ENCODE results near the gene DDX39B. TPM values are rescaled to one million over a fixed set of nuclear protein-coding genes. Genes with fewer than 3 reads are reported as not detected.

Gene DDX39B
- total and polyA plus RNA-seq, 2 of the 8 experiments (the other 6 are each of a cell fraction or from before 2014, with no cell fraction given) = 780 to 1,164 TPM

- no peak overlapping the region for H3K14ac ChIP-seq (ENCODE audit: insufficient read length)
- H2BK12ac ChIP-seq (ENCODE audit: low read depth, low read length) = no peak overlapping the region
- 88 to 100% methylated on average over 1 to 24 of the region's 24 CpGs for WGBS, 2 experiments (ENCODE audit: extremely low coverage in 1 of 2, insufficient coverage in 1 of 2, insufficient read length in 1 of 2, insufficient replicate concordance in 2 of 2, low coverage in 1 of 2, low lambda C conversion rate in 2 of 2, missing lambda C conversion rate in 1 of 2)
- no peak overlapping the region for H2AK5ac ChIP-seq (ENCODE audit: low read depth, low read length)
- H3K79me1 ChIP-seq (ENCODE audit: low read depth, low read length) = no peaks in the 10 kb centered on the region; the same call in 1 of the 2 replicates
- no peak overlapping the region for H2BK15ac ChIP-seq (ENCODE audit: low read length)
- peak overlapping the region in 2 of 4 experiments; percentile 27 to 46; a peak in 3 of 7 replicates for H3K9ac ChIP-seq (replicated peaks in 1 of 4; ENCODE audit: extremely low read depth in 1 of 4, low read depth in 3 of 4, low read length in 3 of 4)
- H3K23me2 ChIP-seq (ENCODE audit: low read depth, low read length) = peaks cover 2% of the 10 kb centered on the region; the same call in 1 of the 2 replicates
- H4K20me1 ChIP-seq (replicated peaks in 1 of 2; ENCODE audit: control insufficient read depth in 1 of 2, insufficient read depth in 2 of 2, low read length in 2 of 2) = no peaks in the 10 kb centered on the region
- H3K4me1 ChIP-seq (replicated peaks in 1 of 4; ENCODE audit: control insufficient read depth in 3 of 4, insufficient read depth in 4 of 4, low read length in 3 of 4) = peaks cover 0 to 8% (median 5%) of the 10 kb centered on the region in 4 experiments; a peak in 5 of 7 replicates
- H3K27ac ChIP-seq (ENCODE audit: low read depth, low read length) = no peak overlapping the region; the same call in 1 of the 2 replicates
- no peak overlapping the region for H3K4ac ChIP-seq (replicated peaks; ENCODE audit: insufficient read length, low read depth, low read length)
- H3K9me3 ChIP-seq (ENCODE audit: insufficient read depth in 2 of 2, low read depth in 1 of 2, low read length in 1 of 2) = no peaks in the 10 kb centered on the region
- peaks cover 0 to 15% of the 10 kb centered on the region in 2 experiments; a peak in 1 of 4 replicates for H3K79me2 ChIP-seq (ENCODE audit: control insufficient read depth in 1 of 2, insufficient read depth in 2 of 2, low read length in 2 of 2)
- peak overlapping the region; percentile 83 for H4K8ac ChIP-seq (ENCODE audit: extremely low read depth, insufficient read depth, low read length)
- H2BK120ac ChIP-seq (replicated peaks; ENCODE audit: low read depth, low read length) = no peak overlapping the region
- peak overlapping the region; percentile 33 to 70 (median 51); a peak in 6 of 8 replicates for H3K4me3 ChIP-seq (ENCODE audit: extremely low read depth in 1 of 4, insufficient read depth in 2 of 4, low read depth in 3 of 4, low read length in 4 of 4)
- H3K4me2 ChIP-seq (ENCODE audit: insufficient read depth in 1 of 2, low read depth in 2 of 2, low read length in 2 of 2) = peak overlapping the region; percentile 32 to 84
- H4K5ac ChIP-seq (ENCODE audit: insufficient read length, low read depth, low read length) = no peak overlapping the region
- no peak overlapping the region for H2BK5ac ChIP-seq (ENCODE audit: low read depth, low read length)
- DNase-seq (ENCODE audit: low read depth in 1 of 2, low spot score in 2 of 2) (no peak), FAIRE-seq (no peak)
- ChIA-PET CTCF (ENCODE audit: partially characterized antibody) (interaction anchor here (0.6 to 24.7 kb wide), 8 partner anchors 17 to 96 kb away, joined by 3 to 613 read pairs (median 6); partner anchors contain the start of genes LST1, LTB, NCR3 and TNF), POLR2A (ENCODE audit: partially characterized antibody) (interaction anchor here (0.6 to 18.4 kb wide), 25 partner anchors 7 to 1222 kb away, joined by 3 to 428 read pairs (median 4); partner anchors contain the start of genes BAG6, C6orf47, GPANK1 and LST1)
- peaks cover 0 to 4% (median 3%) of the 10 kb centered on the region in 4 experiments; a peak in 4 of 8 replicates for H3K36me3 ChIP-seq (ENCODE audit: control insufficient read depth in 2 of 4, insufficient read depth in 4 of 4, low read length in 3 of 4)
- H3K27me3 ChIP-seq (replicated peaks in 1 of 4; ENCODE audit: control insufficient read depth in 3 of 4, extremely low read depth in 1 of 4, insufficient read depth in 3 of 4, low read length in 3 of 4) = no peaks in the 10 kb centered on the region
- no peak overlapping the region for H3K56ac ChIP-seq (replicated peaks; ENCODE audit: insufficient read length, low read depth, low read length)
- no peak overlapping the region for H3K18ac ChIP-seq (ENCODE audit: extremely low read depth, low read length)
- H4K91ac ChIP-seq (replicated peaks; ENCODE audit: insufficient read length, low read length) = peak overlapping the region; percentile 67
- H2BK20ac ChIP-seq (ENCODE audit: low read length) = no peak overlapping the region; the same call in 1 of the 2 replicates
- no peak overlapping the region for H3K23ac ChIP-seq (ENCODE audit: insufficient read length)
- no peak overlapping the region for H2AFZ ChIP-seq (ENCODE audit: low read length)
Observed at GRCh38 chr6:31547727-31548543, 6.1 kb upstream of the DDX39B start.

Measured in H1 (cell line).